Renal cortex interstitium (tissue), 15 donors: Measurements from ENCODE around the gene C1orf52. TPM values are rescaled to one million over a fixed set of nuclear protein-coding genes. Genes with fewer than 3 reads are reported as not detected.

Experiments
- DNase-seq, 11 donors: peaks; one replicate each; pipeline ENCODE4 v3.0.0-alpha.2; 2013; ENCODE audit warnings: low read depth in 9 of 11, low spot score in 4 of 11; ENCODE audit errors: extremely low read depth in 1 of 11
- long read RNA-seq, 16 experiments: transcript quantifications; one replicate each; lab custom pipeline, GENCODE V29; 2026
- polyA plus RNA-seq, 3 donors: library from polyadenylated mRNA; unstranded; fragments of 120-200 nt; gene quantifications; one replicate each; pipeline ENCODE4 v1.2.1, GENCODE V29; 2013; ENCODE audit not compliant: insufficient read length in 3 of 3

Gene C1orf52
- polyA plus RNA-seq, result 10 to 100 TPM; 38.4 to 48.0 (median 43.0) TPM
- long read RNA-seq, donor 1, transcript C1orf52-203 (3 exons, 1,219 nt), result minor isoform, 9 of 29 reads
- long read RNA-seq, donor 1, transcript C1orf52-201 (4 exons, 3,391 nt), result major isoform, 11 of 29 reads
- long read RNA-seq, donor 1, partial matches to known transcripts, result 9 of 29 reads
- long read RNA-seq, donor 1, other reads (novel, unspliced or antisense), result 0 of 29 reads
- long read RNA-seq, donor 2, transcript C1orf52-203 (3 exons, 1,219 nt), result minor isoform, 7 of 17 reads
- long read RNA-seq, donor 2, transcript C1orf52-201 (4 exons, 3,391 nt), result major isoform, 10 of 17 reads
- long read RNA-seq, donor 2, partial matches to known transcripts, result 0 of 17 reads
- long read RNA-seq, donor 2, other reads (novel, unspliced or antisense), result 0 of 17 reads
- long read RNA-seq, donor 3, transcript C1orf52-201 (4 exons, 3,391 nt), result major isoform, 27 of 38 reads
- long read RNA-seq, donor 3, transcript C1orf52-203 (3 exons, 1,219 nt), result minor isoform, 11 of 38 reads
- long read RNA-seq, donor 3, partial matches to known transcripts, result 0 of 38 reads
- long read RNA-seq, donor 3, other reads (novel, unspliced or antisense), result 0 of 38 reads
- long read RNA-seq, donor 4, transcript C1orf52-201 (4 exons, 3,391 nt), result major isoform, 8 of 9 reads
- long read RNA-seq, donor 4, partial matches to known transcripts, result 0 of 9 reads
- long read RNA-seq, donor 4, other reads (novel, unspliced or antisense), result 0 of 9 reads
- long read RNA-seq, donor 5, result 0 reads
- long read RNA-seq, donor 6, transcript C1orf52-203 (3 exons, 1,219 nt), result minor isoform, 7 of 17 reads
- long read RNA-seq, donor 6, transcript C1orf52-201 (4 exons, 3,391 nt), result major isoform, 10 of 17 reads
- long read RNA-seq, donor 6, partial matches to known transcripts, result 0 of 17 reads
- long read RNA-seq, donor 6, other reads (novel, unspliced or antisense), result 0 of 17 reads
- long read RNA-seq, donor 7, transcript C1orf52-201 (4 exons, 3,391 nt), result minor isoform, 10 of 22 reads
- long read RNA-seq, donor 7, transcript C1orf52-203 (3 exons, 1,219 nt), result major isoform, 12 of 22 reads
- long read RNA-seq, donor 7, partial matches to known transcripts, result 0 of 22 reads
- long read RNA-seq, donor 7, other reads (novel, unspliced or antisense), result 0 of 22 reads
- long read RNA-seq, donor 8, transcript C1orf52-203 (3 exons, 1,219 nt), result major isoform, 18 of 43 reads
- long read RNA-seq, donor 8, transcript C1orf52-201 (4 exons, 3,391 nt), result minor isoform, 15 of 43 reads
- long read RNA-seq, donor 8, partial matches to known transcripts, result 10 of 43 reads
- long read RNA-seq, donor 8, other reads (novel, unspliced or antisense), result 0 of 43 reads
- long read RNA-seq, donor 9, transcript C1orf52-201 (4 exons, 3,391 nt), result major isoform, 11 of 25 reads
- long read RNA-seq, donor 9, transcript C1orf52-203 (3 exons, 1,219 nt), result minor isoform, 6 of 25 reads
- long read RNA-seq, donor 9, partial matches to known transcripts, result 8 of 25 reads
- long read RNA-seq, donor 9, other reads (novel, unspliced or antisense), result 0 of 25 reads
- long read RNA-seq, donor 10, transcript C1orf52-203 (3 exons, 1,219 nt), result minor isoform, 12 of 45 reads
- long read RNA-seq, donor 10, transcript C1orf52-201 (4 exons, 3,391 nt), result major isoform, 15 of 45 reads
- long read RNA-seq, donor 10, partial matches to known transcripts, result 18 of 45 reads
- long read RNA-seq, donor 10, other reads (novel, unspliced or antisense), result 0 of 45 reads
- long read RNA-seq, donor 11, transcript C1orf52-201 (4 exons, 3,391 nt), result major isoform, 8 of 18 reads
- long read RNA-seq, donor 11, partial matches to known transcripts, result 6 of 18 reads
- long read RNA-seq, donor 11, other reads (novel, unspliced or antisense), result 0 of 18 reads
- long read RNA-seq, donor 12, transcript C1orf52-203 (3 exons, 1,219 nt), result major isoform, 5 of 16 reads
- long read RNA-seq, donor 12, partial matches to known transcripts, result 8 of 16 reads
- long read RNA-seq, donor 12, other reads (novel, unspliced or antisense), result 0 of 16 reads
- long read RNA-seq, donor 13, transcript C1orf52-201 (4 exons, 3,391 nt), result major isoform, 35 of 52 reads
- long read RNA-seq, donor 13, transcript C1orf52-203 (3 exons, 1,219 nt), result minor isoform, 17 of 52 reads
- long read RNA-seq, donor 13, partial matches to known transcripts, result 0 of 52 reads
- long read RNA-seq, donor 13, other reads (novel, unspliced or antisense), result 0 of 52 reads
- long read RNA-seq, donor 14, transcript C1orf52-201 (4 exons, 3,391 nt), result major isoform, 16 of 30 reads
- long read RNA-seq, donor 14, transcript C1orf52-203 (3 exons, 1,219 nt), result minor isoform, 14 of 30 reads
- long read RNA-seq, donor 14, partial matches to known transcripts, result 0 of 30 reads
- long read RNA-seq, donor 14, other reads (novel, unspliced or antisense), result 0 of 30 reads
- long read RNA-seq, donor 15, transcript C1orf52-201 (4 exons, 3,391 nt), result major isoform, 5 of 7 reads
- long read RNA-seq, donor 15, partial matches to known transcripts, result 0 of 7 reads
- long read RNA-seq, donor 15, other reads (novel, unspliced or antisense), result 0 of 7 reads
- long read RNA-seq, donor 16, transcript C1orf52-201 (4 exons, 3,391 nt), result major isoform, 34 of 63 reads
- long read RNA-seq, donor 16, transcript C1orf52-203 (3 exons, 1,219 nt), result minor isoform, 15 of 63 reads
- long read RNA-seq, donor 16, partial matches to known transcripts, result 14 of 63 reads
- long read RNA-seq, donor 16, other reads (novel, unspliced or antisense), result 0 of 63 reads

GRCh38 chr1:85259118-85259911 is at the start of gene C1orf52:
C1orf52 (minus strand) TSS chr1:85259662; CDS start chr1:85259633, 29 bp downstream.
- peak; percentile 85 to 97 (median 91) for DNase-seq

GRCh38 chr1:85308833-85309350 is 49.4 kb upstream of the C1orf52 start:
- DNase-seq, result no peak

GRCh38 chr1:85307987-85308832 is 48.7 kb upstream of the C1orf52 start:
- DNase-seq, result peak; percentile 65 to 88 (median 80)

- no peak for DNase-seq
Measured at GRCh38 chr1:85306236-85306635, 46.8 kb upstream of the C1orf52 start.

- DNase-seq, result no peak
Measured at GRCh38 chr1:85303440-85304162, 44.1 kb upstream of the C1orf52 start.

GRCh38 chr1:85300140-85300539 is 40.7 kb upstream of the C1orf52 start:
- no peak for DNase-seq

GRCh38 chr1:85297855-85298629 is 38.6 kb upstream of the C1orf52 start:
- DNase-seq, result peak in 9 of 11 donors; percentile 52 to 87 (median 75)

GRCh38 chr1:85297538-85297854 is 38.0 kb upstream of the C1orf52 start:
- no peak for DNase-seq

GRCh38 chr1:85296980-85297379 is 37.5 kb upstream of the C1orf52 start:
- no peak for DNase-seq

- no peak for DNase-seq
Measured at GRCh38 chr1:85295654-85296053, 36.2 kb upstream of the C1orf52 start.

GRCh38 chr1:85295006-85295431 is 35.6 kb upstream of the C1orf52 start:
- no peak for DNase-seq

- no peak for DNase-seq
Measured at GRCh38 chr1:85290826-85291225, 31.4 kb upstream of the C1orf52 start.

- DNase-seq, result no peak
Measured at GRCh38 chr1:85289848-85290335, 30.4 kb upstream of the C1orf52 start.
